Breast epithelium (tissue), 4 donors: ENCODE data around the gene ANO8. TPM values are rescaled to one million over a fixed set of nuclear protein-coding genes. Genes with fewer than 3 reads are reported as not detected.

Source experiments
- DNase-seq, 2 donors: peaks; one replicate each; pipeline ENCODE4 v3.0.0-alpha.2; 2019; ENCODE audit warnings: low spot score in 2 of 2
- H3K27ac ChIP-seq, 2 donors: fragments of 200-600 bp; sonication (generic) in 1 of 2; one replicate each; pipeline ENCODE4 v1.5.1; 2016 to 2019; ENCODE audit warnings: mild to moderate bottlenecking in 1 of 2
- H3K27me3 ChIP-seq, 2 donors: fragments of 200-600 bp; sonication (generic) in 1 of 2; one replicate each; pipeline versions ENCODE4 v1.5.1 to v1.6.0; 2017 to 2019; ENCODE audit warnings: control low read depth in 1 of 2, mild to moderate bottlenecking in 1 of 2
- H3K36me3 ChIP-seq: fragments of 200-600 bp; one replicate; pipeline ENCODE4 v1.5.1; 2019
- H3K4me1 ChIP-seq, 2 donors: fragments of 200-600 bp; sonication (generic); one replicate each; pipeline ENCODE4 v1.5.1; 2016 to 2019; ENCODE audit warnings: control low read depth in 1 of 2
- H3K4me3 ChIP-seq, 3 donors: fragments of 200-600 bp; sonication (generic); 1 replicate in 2 of 3; 2 replicates in 1 of 3; pipeline ENCODE4 v1.5.1; 2016 to 2019; ENCODE audit warnings: mild to moderate bottlenecking in 3 of 3, moderate library complexity in 2 of 3
- H3K9me3 ChIP-seq, 2 donors: fragments of 200-600 bp; sonication (generic) in 1 of 2; one replicate each; pipeline ENCODE4 v1.5.1; 2016 to 2019; ENCODE audit warnings: control low read depth in 1 of 2
- CTCF ChIP-seq, 3 donors: fragments of 450-650 bp; IDR thresholded peaks; one replicate each; pipeline ENCODE4 v1.5.1; 2016 to 2017; ENCODE audit warnings: antibody characterized with exemption in 3 of 3, mild to moderate bottlenecking in 3 of 3, moderate library complexity in 3 of 3
- POLR2A ChIP-seq: fragments of 450-650 bp; IDR thresholded peaks from one replicate; pipeline ENCODE4 v1.6.1; 2016; ENCODE audit warnings: antibody characterized with exemption, mild to moderate bottlenecking, moderate library complexity
- POLR2AphosphoS5 ChIP-seq, 3 donors: sonication (generic); formaldehyde crosslinking; IDR thresholded peaks; one replicate each; pipeline ENCODE4 v1.6.1; 2017; ENCODE audit warnings: antibody characterized with exemption in 3 of 3
- intact Hi-C: fragments of 100-400 bp; cut with DNase I; formaldehyde crosslinking; loops from one replicate; pipeline ENCODE4 v1.15.1; 2023; ENCODE audit warnings: low total_unique reads
- total RNA-seq, 3 donors: library from RNA; depleted of rRNA; stranded (reverse); fragments of >200 nt; gene quantifications; one replicate each; pipeline ENCODE4 v1.1.0, GENCODE V29; 2016

The ANO8 gene
- total RNA-seq, 3 donors from 2014 or later = 5.1 to 7.2 (median 5.9) TPM

GRCh38 chr19:17330262-17331044, 4.2 kb downstream of the ANO8 start:
- Histone ChIP-seq H3K9me3 (no peaks in the 10 kb centered on the region), H3K36me3 (no peaks in the 10 kb centered on the region), H3K27me3 (no peaks in the 10 kb centered on the region), H3K4me3 (no peak overlapping the region), H3K27ac (no peak overlapping the region), H3K4me1 (peaks cover 4 to 20% of the 10 kb centered on the region in 2 donors)
- intact Hi-C loops = no loop called here
- no peak for DNase-seq
- no peak for TF ChIP-seq CTCF (IDR thresholded peaks at IDR 0.05)
- no peak for TF ChIP-seq POLR2AphosphoS5 (IDR thresholded peaks at IDR 0.05)
- TF ChIP-seq POLR2A = no peak

DNA sequence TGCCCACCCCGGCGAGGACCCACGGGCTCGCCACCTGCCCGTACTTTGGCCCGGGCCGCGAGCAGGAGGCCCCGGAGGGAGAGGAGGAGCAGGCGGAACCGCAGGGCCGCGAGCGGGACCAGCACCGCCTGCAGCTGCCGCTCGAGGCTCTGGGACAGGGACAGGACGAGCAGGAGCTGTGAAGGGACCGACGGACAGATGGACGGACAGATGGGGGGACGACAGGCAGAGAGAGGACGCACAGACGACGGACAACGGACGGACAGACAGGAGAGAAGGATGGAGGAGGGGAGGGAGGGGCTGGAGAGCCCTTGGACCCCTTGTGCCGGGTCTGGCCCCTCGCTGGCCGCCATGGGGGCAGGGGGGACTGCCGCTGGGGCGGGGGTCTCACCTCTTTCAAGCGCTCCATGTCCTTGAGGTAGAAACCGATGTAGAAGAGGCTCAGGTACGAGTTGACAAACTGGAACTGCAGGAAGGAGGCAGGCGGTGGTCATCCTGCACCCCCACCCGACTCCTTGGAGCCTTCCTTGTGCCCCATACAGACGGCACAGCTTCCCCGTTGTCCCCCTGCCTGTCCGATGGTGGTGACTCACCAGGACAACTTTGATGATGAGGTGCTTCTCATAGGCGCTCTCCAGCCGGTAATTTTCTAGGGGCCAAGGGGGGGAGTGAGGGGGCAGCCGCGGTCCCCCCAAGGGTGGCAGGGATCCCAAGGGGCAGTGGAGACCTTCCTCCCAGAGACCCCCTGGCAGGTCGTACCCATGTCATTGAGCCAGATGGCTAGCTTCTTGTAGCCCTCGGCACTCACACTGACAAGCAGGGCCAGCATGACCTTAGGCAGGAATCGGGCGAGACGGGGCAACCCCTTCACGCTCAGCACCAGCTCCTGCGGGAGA, 5.0 kb downstream of the ANO8 start:
- DNase-seq = no peak
- peaks cover 4 to 20% of the 10 kb centered on the region in 2 donors for H3K4me1 ChIP-seq
- no peaks in the 10 kb centered on the region for H3K27me3 ChIP-seq
- intact Hi-C loops = no loop called here
- TF ChIP-seq POLR2AphosphoS5 (IDR thresholded peaks at IDR 0.05) = no peak
- H3K27ac ChIP-seq = no peak overlapping the region
- no peaks in the 10 kb centered on the region for H3K36me3 ChIP-seq
- H3K4me3 ChIP-seq = peak overlapping the region in 2 of 3 donors; percentile 56 to 69
- H3K9me3 ChIP-seq = no peaks in the 10 kb centered on the region

- Histone ChIP-seq H3K9me3 (no peaks in the 10 kb centered on the region), H3K36me3 (no peaks in the 10 kb centered on the region), H3K4me1 (peaks cover 3 to 20% of the 10 kb centered on the region in 2 donors), H3K4me3 (peak overlapping the region; percentile 8 to 69 (median 56)), H3K27ac (peak overlapping the region; percentile 84 to 89), H3K27me3 (peaks cover 0 to 3% of the 10 kb centered on the region in 2 donors)
- no peak for TF ChIP-seq CTCF (IDR thresholded peaks at IDR 0.05)
- TF ChIP-seq POLR2AphosphoS5 (IDR thresholded peaks at IDR 0.05) = no peak
- no peak for TF ChIP-seq POLR2A
- no peak for DNase-seq
- intact Hi-C loops = no loop called here
Observed at GRCh38 chr19:17328517-17329365, 5.9 kb downstream of the ANO8 start.

DNA sequence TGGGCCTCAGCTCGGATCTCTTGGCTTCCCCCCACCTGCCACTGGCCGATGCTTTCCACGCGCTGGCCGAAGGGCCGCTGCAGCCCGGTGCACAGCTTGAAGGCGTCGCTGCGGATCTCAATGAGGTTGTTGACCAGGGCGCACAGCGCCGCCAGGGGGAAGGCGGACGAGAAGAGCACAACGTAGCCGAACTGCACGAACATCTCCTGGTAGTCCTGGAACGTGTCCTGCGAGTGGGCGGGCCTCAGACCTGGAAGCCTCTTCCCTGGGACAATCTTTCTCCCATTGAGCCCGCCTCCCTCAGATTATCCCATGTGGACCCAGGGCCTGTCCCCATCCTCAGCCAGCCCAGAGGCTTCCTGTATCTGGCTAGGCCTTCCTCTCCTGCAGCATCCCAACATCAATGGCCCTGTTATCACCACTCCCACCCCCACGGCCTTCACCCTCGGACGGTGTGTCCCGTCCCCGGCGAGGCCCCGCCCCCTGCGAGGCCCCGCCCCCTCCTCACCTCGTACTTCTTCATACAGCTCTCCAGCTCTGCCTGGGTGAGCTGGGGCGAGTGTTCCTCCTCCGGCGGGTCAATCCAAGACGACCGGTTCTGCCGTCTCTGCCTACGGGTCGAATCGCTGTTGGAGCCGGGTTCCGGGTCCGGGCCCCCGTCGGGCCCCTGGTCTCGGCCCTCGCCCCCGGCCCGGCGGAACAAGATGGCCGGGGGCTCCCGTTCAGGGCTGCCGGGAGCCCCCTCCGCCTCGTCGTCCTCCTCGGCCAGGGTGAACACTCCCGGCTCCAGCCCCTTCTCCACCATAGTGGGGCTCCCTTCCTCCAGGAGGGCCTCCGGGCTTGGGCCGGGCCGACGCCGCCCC, 6.8 kb downstream of the ANO8 start:
- H3K4me1 ChIP-seq = peaks cover 0 to 20% of the 10 kb centered on the region in 2 donors
- TF ChIP-seq POLR2AphosphoS5 (IDR thresholded peaks at IDR 0.05) (no peak), POLR2A (no peak), CTCF (IDR thresholded peaks at IDR 0.05) (peak in 2 of 3 donors; percentile 44 to 67)
- peak; percentile 87 to 94 for DNase-seq
- no peaks in the 10 kb centered on the region for H3K36me3 ChIP-seq
- intact Hi-C loops = no loop called here
- peak overlapping the region; percentile 8 to 69 (median 56) for H3K4me3 ChIP-seq
- peaks cover 0 to 3% of the 10 kb centered on the region in 2 donors for H3K27me3 ChIP-seq
- no peaks in the 10 kb centered on the region for H3K9me3 ChIP-seq
- peak overlapping the region; percentile 84 to 89 for H3K27ac ChIP-seq
